GM23248 (cell line): ENCODE results near the gene CREB5. TPM values are rescaled to one million over a fixed set of nuclear protein-coding genes. Genes with fewer than 3 reads are reported as not detected.
"Not testable (repeated sequence)": the region's sequence is repeated elsewhere in the genome, so short reads cannot be mapped to it uniquely, and the experiment has no call there.

Experiments
- DNase-seq: peaks from one replicate; pipeline ENCODE4 v3.0.0-alpha.2; 2015
- H2AFZ ChIP-seq: fragments of 200-600 bp; sonication (generic); 2 replicates; pipeline ENCODE4 v1.6.1; 2016; ENCODE audit warnings: antibody characterized with exemption
- H3F3A ChIP-seq: fragments of 200-600 bp; sonication (generic); 2 replicates; pipeline ENCODE4 v1.6.1; 2016; ENCODE audit warnings: mild to moderate bottlenecking, antibody characterized with exemption, mixed run types; ENCODE audit not compliant: insufficient read depth
- H3K27ac ChIP-seq: fragments of 200-600 bp; sonication (generic); 2 replicates; pipeline ENCODE4 v1.5.1; 2016; ENCODE audit warnings: mild to moderate bottlenecking
- H3K27me3 ChIP-seq: fragments of 200-600 bp; sonication (generic); replicated peaks from 2 replicates; pipeline ENCODE4 v1.6.1; 2016; ENCODE audit warnings: mild to moderate bottlenecking; ENCODE audit not compliant: insufficient read depth
- H3K36me3 ChIP-seq: fragments of 200-600 bp; sonication (generic); 2 replicates; pipeline ENCODE4 v1.6.1; 2016; ENCODE audit warnings: low read depth, mild to moderate bottlenecking
- H3K4me1 ChIP-seq: fragments of 200-600 bp; sonication (generic); 2 replicates; pipeline ENCODE4 v1.6.1; 2016; ENCODE audit warnings: mild to moderate bottlenecking; ENCODE audit not compliant: insufficient read depth
- H3K4me2 ChIP-seq: fragments of 200-600 bp; sonication (generic); one replicate; pipeline ENCODE4 v1.6.1; 2016; ENCODE audit warnings: mild to moderate bottlenecking; ENCODE audit not compliant: unreplicated experiment
- H3K4me3 ChIP-seq: fragments of 200-600 bp; sonication (generic); 2 replicates; pipeline ENCODE4 v1.5.1; 2016; ENCODE audit warnings: mild to moderate bottlenecking
- H3K79me2 ChIP-seq: fragments of 200-600 bp; sonication (generic); 2 replicates; pipeline ENCODE4 v1.6.1; 2016; ENCODE audit warnings: mild to moderate bottlenecking; ENCODE audit not compliant: insufficient read depth
- H3K9ac ChIP-seq: fragments of 200-600 bp; sonication (generic); 2 replicates; pipeline ENCODE4 v1.6.1; 2016; ENCODE audit warnings: mild to moderate bottlenecking
- H3K9me2 ChIP-seq: fragments of 200-600 bp; sonication (generic); 2 replicates; pipeline ENCODE4 v1.6.1; 2016; ENCODE audit warnings: mixed run types, mild to moderate bottlenecking, moderate library complexity; ENCODE audit not compliant: insufficient read depth
- H3K9me3 ChIP-seq: fragments of 200-600 bp; sonication (generic); one replicate; pipeline ENCODE4 v1.6.1; 2017; ENCODE audit warnings: low read depth
- H4K20me1 ChIP-seq: fragments of 200-600 bp; sonication (generic); 2 replicates; pipeline ENCODE4 v1.6.0; 2016; ENCODE audit not compliant: insufficient read depth
- EZH2 ChIP-seq: fragments of 200-600 bp; sonication (generic); IDR thresholded peaks from 2 replicates; pipeline ENCODE4 v1.6.1; 2018; ENCODE audit warnings: antibody characterized with exemption, mild to moderate bottlenecking; ENCODE audit not compliant: insufficient read depth, poor library complexity, severe bottlenecking
- EZH2phosphoT487 ChIP-seq: fragments of 200-600 bp; sonication (generic); IDR thresholded peaks from 2 replicates; pipeline ENCODE4 v1.6.1; 2018; ENCODE audit warnings: antibody characterized with exemption, moderate library complexity, mild to moderate bottlenecking, low read depth; ENCODE audit not compliant: insufficient read depth
- WGBS, 2 experiments: methylation state at CpG; one replicate each; pipeline ENCODE4 v1.1.6; 2015 to 2017; ENCODE audit warnings: low lambda C conversion rate in 2 of 2, low coverage in 1 of 2; ENCODE audit errors: missing lambda C conversion rate in 2 of 2; 5-methylcytosine and 5-hydroxymethylcytosine counted together
- in situ Hi-C: fragments of 300-500 bp; cut with MboI; formaldehyde crosslinking; loops from 2 replicates; pipeline ENCODE4 v1.15.0; 2020
- polyA plus RNA-seq: library from polyadenylated mRNA; unstranded; fragments of >200 nt; fragmentation: Nextera tagmentation; extraction: Ambion mirVana; gene quantifications from 2 replicates; pipeline ENCODE4 v1.2.1, GENCODE V29; 2016
- total RNA-seq: library from RNA; depleted of rRNA; stranded (reverse); fragments of >200 nt; shearing (Covaris generic); gene quantifications from 2 replicates; pipeline ENCODE4 v1.2.3, GENCODE V29; 2014

Gene CREB5
- total and polyA plus RNA-seq, 2 experiments from 2014 or later: 13.6 to 19.2 TPM

DNA sequence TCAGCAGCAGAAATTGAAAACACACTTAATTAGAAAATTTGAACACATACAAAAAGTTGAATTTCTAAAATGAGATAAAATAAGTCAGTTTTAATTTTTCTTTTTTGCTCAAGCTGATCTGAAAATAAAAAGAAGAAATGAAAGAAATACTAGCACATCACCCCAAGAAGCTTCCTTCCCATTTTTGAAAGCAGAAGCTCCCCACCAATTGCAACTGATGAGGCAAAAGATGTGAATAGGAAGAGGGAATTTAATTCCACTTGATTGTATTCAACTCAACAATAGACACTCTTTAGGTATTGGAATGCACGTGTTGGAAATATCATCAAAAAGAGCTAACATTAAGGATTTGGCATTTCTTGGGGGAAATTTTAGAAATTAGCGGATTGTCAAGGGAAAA is 370.0 kb downstream of the CREB5 start:
- WGBS, 2 experiments: 98% methylated on average over 2 of the region's 2 CpGs
- H3K36me3 ChIP-seq: no peaks in the 10 kb centered on the region
- no peak overlapping the region for H2AFZ ChIP-seq
- H3K27me3 ChIP-seq: no peaks in the 10 kb centered on the region
- no peak overlapping the region for H3K4me2 ChIP-seq
- peaks cover 5% of the 10 kb centered on the region; the same call in 1 of the 2 replicates for H3K9me2 ChIP-seq
- in situ Hi-C loops: no loop called here
- no peak overlapping the region for H3K4me3 ChIP-seq
- H3K27ac ChIP-seq: no peak overlapping the region
- 0 out of 2 replicates have a peak, but pooled peaks cover 1% of the 10 kb centered on the region for H3K79me2 ChIP-seq
- peaks cover 26% of the 10 kb centered on the region for H3K4me1 ChIP-seq
- H3K9me3 ChIP-seq: no peaks in the 10 kb centered on the region
- no peak for DNase-seq
- H3K9ac ChIP-seq: no peak overlapping the region
- H4K20me1 ChIP-seq: no peaks in the 10 kb centered on the region
- TF ChIP-seq EZH2 (no peak), EZH2phosphoT487 (no peak)
- peaks cover 14% of the 10 kb centered on the region; the same call in 1 of the 2 replicates for H3F3A ChIP-seq

DNA sequence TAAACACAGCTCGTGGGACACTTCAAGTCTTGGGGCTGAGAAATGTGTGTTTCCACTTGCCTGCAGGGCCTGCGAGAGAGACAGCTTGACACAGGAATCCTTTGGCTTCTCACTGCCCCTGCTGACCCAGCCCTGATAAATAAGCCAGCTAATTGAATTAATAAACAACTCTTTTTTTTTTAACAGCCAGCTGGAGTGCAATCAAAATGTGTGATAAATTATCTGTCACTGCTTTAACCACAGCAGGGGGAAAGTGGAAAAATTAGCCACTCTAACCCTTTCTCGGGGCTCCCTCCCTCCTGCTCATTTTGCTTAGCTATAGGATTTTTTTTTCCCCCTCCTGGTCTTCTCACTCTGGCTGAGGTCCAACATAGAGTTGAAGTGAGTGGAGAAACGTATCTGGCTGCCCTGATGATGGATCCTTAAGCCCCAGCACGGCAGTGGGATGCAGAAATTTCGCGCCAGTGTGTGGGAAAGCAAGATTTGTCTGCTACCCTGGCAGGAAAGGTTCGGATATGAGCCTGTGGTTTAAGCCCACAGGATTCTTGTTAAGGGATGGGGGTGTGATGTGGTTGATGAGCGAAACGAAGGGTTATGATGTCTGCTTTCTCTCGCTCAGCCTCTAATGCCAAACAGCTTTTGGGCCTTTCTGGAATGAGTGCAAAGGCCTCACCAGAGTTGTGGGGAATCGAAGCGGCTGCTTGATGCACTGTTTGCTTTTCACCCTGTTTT is 372.0 kb downstream of the CREB5 start:
- H3K9me3 ChIP-seq: no peaks in the 10 kb centered on the region
- WGBS, 2 experiments: 30 to 32% methylated on average over 13 of the region's 13 CpGs
- H3K9ac ChIP-seq: peak overlapping the region; percentile 61
- no peaks in the 10 kb centered on the region for H3K79me2 ChIP-seq
- peak overlapping the region; percentile 57 for H3K27ac ChIP-seq
- peaks cover 12% of the 10 kb centered on the region; the same call in 1 of the 2 replicates for H3F3A ChIP-seq
- TF ChIP-seq EZH2phosphoT487: no peak
- TF ChIP-seq EZH2: no peak
- H4K20me1 ChIP-seq: no peaks in the 10 kb centered on the region
- H3K4me2 ChIP-seq: peak overlapping the region; percentile 26
- H3K4me3 ChIP-seq: 0 out of 2 replicates have a peak overlapping the region, but pooled peaks have one; percentile 10
- in situ Hi-C loops: no loop called here
- peak; percentile 73 for DNase-seq
- H3K27me3 ChIP-seq: no peaks in the 10 kb centered on the region
- no peaks in the 10 kb centered on the region for H3K36me3 ChIP-seq
- H3K9me2 ChIP-seq: no peaks in the 10 kb centered on the region
- peaks cover 17% of the 10 kb centered on the region for H3K4me1 ChIP-seq
- peak overlapping the region; percentile 56 for H2AFZ ChIP-seq

DNA sequence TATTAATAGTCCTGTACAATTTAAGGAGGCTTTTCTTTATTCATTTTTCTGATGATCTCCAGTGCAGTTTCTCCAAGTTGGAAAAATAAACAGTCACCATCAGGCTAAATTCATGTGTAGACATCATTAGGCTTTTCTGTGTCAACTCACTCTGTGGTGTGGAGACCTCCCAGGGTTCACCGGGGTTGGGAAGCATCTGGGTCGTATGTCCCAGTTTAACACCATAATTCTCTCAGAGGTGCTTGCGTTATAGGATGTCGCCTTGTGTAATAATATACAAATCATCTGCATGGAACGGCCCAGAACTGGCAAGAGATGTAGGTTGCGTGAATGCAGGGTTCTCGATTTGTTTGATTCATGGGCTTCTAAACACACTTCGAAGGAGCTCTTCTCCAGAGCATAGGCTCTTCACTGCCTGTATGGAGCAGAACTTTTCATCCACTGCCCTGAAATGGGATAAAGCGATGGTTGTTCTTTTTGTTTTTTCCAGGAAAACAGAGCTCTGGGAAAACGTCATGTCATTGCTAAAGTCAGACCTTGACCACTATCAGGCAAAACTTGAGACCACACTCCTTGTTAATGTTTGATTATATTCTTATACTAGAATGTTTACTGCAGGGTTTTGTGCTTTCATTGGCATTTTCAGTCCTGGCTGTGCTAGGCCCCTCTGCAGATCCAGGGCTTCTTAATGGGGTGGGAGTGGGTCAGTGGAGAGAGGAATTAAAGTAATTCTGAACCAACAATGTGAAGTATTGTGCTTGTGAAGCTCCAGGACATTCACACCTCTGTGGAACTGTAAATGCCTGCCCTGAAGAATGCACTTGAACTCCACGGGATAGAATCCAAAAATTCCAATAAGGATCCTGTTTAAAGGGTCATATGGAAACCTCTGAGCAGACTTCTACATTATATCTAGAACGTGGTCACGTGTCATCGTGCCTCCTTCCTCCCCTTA is 373.0 kb downstream of the CREB5 start:
- no peak for DNase-seq
- H3F3A ChIP-seq: peaks cover 19% of the 10 kb centered on the region; the same call in 1 of the 2 replicates
- peak overlapping the region; percentile 61 for H3K9ac ChIP-seq
- H3K4me3 ChIP-seq: no peak overlapping the region
- no peaks in the 10 kb centered on the region for H3K9me2 ChIP-seq
- WGBS, 2 experiments: 83 to 84% methylated on average over 14 of the region's 14 CpGs
- H3K36me3 ChIP-seq: no peaks in the 10 kb centered on the region
- H3K4me1 ChIP-seq: peaks cover 27% of the 10 kb centered on the region
- TF ChIP-seq EZH2 (no peak), EZH2phosphoT487 (no peak)
- in situ Hi-C loops: no loop called here
- H3K79me2 ChIP-seq: no peaks in the 10 kb centered on the region
- H3K27ac ChIP-seq: peak overlapping the region; percentile 57
- peak overlapping the region; percentile 26 for H3K4me2 ChIP-seq
- H3K27me3 ChIP-seq: no peaks in the 10 kb centered on the region
- no peaks in the 10 kb centered on the region for H3K9me3 ChIP-seq
- H2AFZ ChIP-seq: peak overlapping the region; percentile 56
- no peaks in the 10 kb centered on the region for H4K20me1 ChIP-seq

DNA sequence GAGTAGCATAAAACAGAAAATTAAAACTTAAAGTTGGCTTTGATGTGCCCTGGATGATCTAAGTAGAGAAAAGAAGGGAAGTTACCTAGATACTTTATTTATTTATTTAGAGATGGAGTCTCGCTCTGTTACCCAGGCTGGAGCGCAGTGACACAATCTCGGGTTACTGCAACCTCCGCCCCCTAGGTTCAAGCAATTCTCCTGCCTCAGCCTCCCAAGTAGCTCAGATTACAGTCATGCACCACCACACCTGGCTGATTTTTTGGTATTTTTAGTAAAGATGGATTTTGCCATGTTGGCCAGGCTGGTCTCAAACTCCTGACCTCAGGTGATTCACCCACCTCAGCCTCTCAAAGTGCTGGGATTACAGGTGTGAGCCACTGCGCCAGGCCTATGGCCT is 373.8 kb downstream of the CREB5 start:
- H3K36me3 ChIP-seq, H3K9ac ChIP-seq, in situ Hi-C loops, H3K9me2 ChIP-seq, H3K79me2 ChIP-seq, DNase-seq, H3K4me2 ChIP-seq, H4K20me1 ChIP-seq, H3K27ac ChIP-seq, H2AFZ ChIP-seq, H3K4me3 ChIP-seq, H3K27me3 ChIP-seq, H3K9me3 ChIP-seq: not testable (repeated sequence)
- peaks cover 31% of the 10 kb centered on the region for H3K4me1 ChIP-seq
- WGBS, 2 experiments: 95% methylated on average over 5 of the region's 5 CpGs
- peaks cover 19% of the 10 kb centered on the region; the same call in 1 of the 2 replicates for H3F3A ChIP-seq
